Endothelial cell of umbilical vein (primary cell): Measurements from ENCODE around the gene FHOD3.

ENCODE experiments used
- EZH2 ChIP-seq: IDR thresholded peaks from 2 replicates; pipeline ENCODE4 v1.6.1; 2012; ENCODE audit warnings: borderline replicate concordance, low read depth, mild to moderate bottlenecking, moderate library complexity, low read length, inconsistent platforms; ENCODE audit not compliant: severe bottlenecking
- JUN ChIP-seq: IDR thresholded peaks from 2 replicates; pipeline ENCODE4 v1.6.1; 2011; ENCODE audit warnings: borderline replicate concordance, low read depth; ENCODE audit not compliant: insufficient read length, insufficient read depth
- POLR2A ChIP-seq: IDR thresholded peaks from 2 replicates; pipeline ENCODE4 v1.6.1; 2012; ENCODE audit warnings: low read depth, mild to moderate bottlenecking, control low read depth, low read length
- POLR2AphosphoS5 ChIP-seq: IDR thresholded peaks from 2 replicates; pipeline ENCODE4 v1.6.1; 2012; ENCODE audit warnings: low read depth, mild to moderate bottlenecking, control low read depth, low read length, moderate library complexity; ENCODE audit not compliant: insufficient read depth
- TF ChIP-seq, protein P1 (sequence below), 2 donors: IDR thresholded peaks; 1 replicate in 1 of 2; 2 replicates in 1 of 2; pipeline ENCODE4 v1.5.1; 2011; ENCODE audit warnings: low read length in 2 of 2, mild to moderate bottlenecking in 2 of 2, moderate library complexity in 2 of 2, control low read depth in 1 of 2, inconsistent platforms in 1 of 2, low read depth in 1 of 2; ENCODE audit not compliant: insufficient read depth in 1 of 2; ENCODE audit errors: extremely low read depth in 1 of 2
- TF ChIP-seq, protein P2 (sequence below): IDR thresholded peaks from 2 replicates; pipeline ENCODE4 v1.6.1; 2011; ENCODE audit not compliant: insufficient read depth, insufficient read length

GRCh38 chr18:36492604-36493329, 195.3 kb downstream of the FHOD3 start:
- TF ChIP-seq, protein P1, sequence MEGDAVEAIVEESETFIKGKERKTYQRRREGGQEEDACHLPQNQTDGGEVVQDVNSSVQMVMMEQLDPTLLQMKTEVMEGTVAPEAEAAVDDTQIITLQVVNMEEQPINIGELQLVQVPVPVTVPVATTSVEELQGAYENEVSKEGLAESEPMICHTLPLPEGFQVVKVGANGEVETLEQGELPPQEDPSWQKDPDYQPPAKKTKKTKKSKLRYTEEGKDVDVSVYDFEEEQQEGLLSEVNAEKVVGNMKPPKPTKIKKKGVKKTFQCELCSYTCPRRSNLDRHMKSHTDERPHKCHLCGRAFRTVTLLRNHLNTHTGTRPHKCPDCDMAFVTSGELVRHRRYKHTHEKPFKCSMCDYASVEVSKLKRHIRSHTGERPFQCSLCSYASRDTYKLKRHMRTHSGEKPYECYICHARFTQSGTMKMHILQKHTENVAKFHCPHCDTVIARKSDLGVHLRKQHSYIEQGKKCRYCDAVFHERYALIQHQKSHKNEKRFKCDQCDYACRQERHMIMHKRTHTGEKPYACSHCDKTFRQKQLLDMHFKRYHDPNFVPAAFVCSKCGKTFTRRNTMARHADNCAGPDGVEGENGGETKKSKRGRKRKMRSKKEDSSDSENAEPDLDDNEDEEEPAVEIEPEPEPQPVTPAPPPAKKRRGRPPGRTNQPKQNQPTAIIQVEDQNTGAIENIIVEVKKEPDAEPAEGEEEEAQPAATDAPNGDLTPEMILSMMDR (IDR thresholded peaks at IDR 0.05; ENCODE audit: extremely low read depth in 1 of 2, insufficient read depth in 1 of 2, low read depth in 1 of 2, low read length in 2 of 2): no peak
- TF ChIP-seq, protein P2, sequence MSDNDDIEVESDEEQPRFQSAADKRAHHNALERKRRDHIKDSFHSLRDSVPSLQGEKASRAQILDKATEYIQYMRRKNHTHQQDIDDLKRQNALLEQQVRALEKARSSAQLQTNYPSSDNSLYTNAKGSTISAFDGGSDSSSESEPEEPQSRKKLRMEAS: no peak
- TF ChIP-seq EZH2 (no peak), POLR2AphosphoS5 (no peak), JUN (no peak), POLR2A (no peak)
